GM23338 (cell line): ENCODE data around the gene ZBTB24. TPM values are rescaled to one million over a fixed set of nuclear protein-coding genes. Genes with fewer than 3 reads are reported as not detected.

Source experiments
- ATAC-seq: fragments of 200-7000 bp; cut with Tn5 transposase; 3 replicates; pipeline ENCODE4 v1.9.1; 2020
- DNase-seq: peaks from one replicate; pipeline ENCODE4 v3.0.0-alpha.2; 2015; ENCODE audit warnings: low spot score
- H2AFZ ChIP-seq: fragments of 200-600 bp; sonication (generic); 2 replicates; pipeline ENCODE4 v1.8.0; 2016; ENCODE audit warnings: antibody characterized with exemption, mild to moderate bottlenecking, moderate library complexity
- H3F3A ChIP-seq: fragments of 200-600 bp; sonication (generic); replicated peaks from 2 replicates; pipeline ENCODE4 v1.8.0; 2017; ENCODE audit warnings: antibody characterized with exemption, mixed run types, low read depth
- H3K27ac ChIP-seq: fragments of 200-600 bp; sonication (generic); 2 replicates; pipeline ENCODE4 v1.6.1; 2016; ENCODE audit warnings: low read depth
- H3K27me3 ChIP-seq: fragments of 200-600 bp; sonication (generic); 2 replicates; pipeline ENCODE4 v1.8.0; 2016; ENCODE audit warnings: mild to moderate bottlenecking, mixed run types, moderate library complexity; ENCODE audit not compliant: insufficient read depth
- H3K36me3 ChIP-seq: fragments of 200-600 bp; sonication (generic); 2 replicates; pipeline ENCODE4 v1.8.0; 2016; ENCODE audit warnings: mild to moderate bottlenecking; ENCODE audit not compliant: insufficient read depth
- H3K4me1 ChIP-seq: fragments of 200-600 bp; sonication (generic); 2 replicates; pipeline ENCODE4 v1.8.0; 2016; ENCODE audit warnings: mild to moderate bottlenecking, moderate library complexity; ENCODE audit not compliant: insufficient read depth
- H3K4me2 ChIP-seq: fragments of 200-600 bp; sonication (generic); 2 replicates; pipeline ENCODE4 v1.7.1; 2017; ENCODE audit warnings: mixed run types
- H3K4me3 ChIP-seq: fragments of 200-600 bp; sonication (generic); 2 replicates; pipeline ENCODE4 v1.6.1; 2016; ENCODE audit warnings: mixed run types
- H3K79me2 ChIP-seq: fragments of 200-600 bp; sonication (generic); replicated peaks from 2 replicates; pipeline ENCODE4 v1.8.0; 2017; ENCODE audit warnings: mild to moderate bottlenecking; ENCODE audit not compliant: insufficient read depth
- H3K9me2 ChIP-seq: fragments of 200-600 bp; sonication (generic); 2 replicates; pipeline ENCODE4 v1.8.0; 2017; ENCODE audit not compliant: insufficient read depth
- H4K20me1 ChIP-seq: fragments of 200-600 bp; sonication (generic); replicated peaks from 2 replicates; pipeline ENCODE4 v1.8.0; 2017; ENCODE audit warnings: mild to moderate bottlenecking; ENCODE audit not compliant: insufficient read depth
- H3K27ac Mint-ChIP-seq: 2 replicates; pipeline ENCODE4 v1.8.0; 2020; ENCODE audit warnings: inconsistent platforms, mild to moderate bottlenecking, moderate library complexity, mixed read lengths
- H3K27me3 Mint-ChIP-seq: 3 replicates; pipeline ENCODE4 v1.8.0; 2022; ENCODE audit warnings: low read depth, mild to moderate bottlenecking, moderate library complexity, mixed read lengths, inconsistent platforms; ENCODE audit not compliant: insufficient read depth, poor library complexity
- H3K36me3 Mint-ChIP-seq: 3 replicates; pipeline ENCODE4 v1.8.0; 2021; ENCODE audit warnings: low read depth, mild to moderate bottlenecking, inconsistent platforms, moderate library complexity, mixed read lengths
- H3K4me1 Mint-ChIP-seq: 3 replicates; pipeline ENCODE4 v1.8.0; 2020; ENCODE audit warnings: mild to moderate bottlenecking, inconsistent platforms, mixed read lengths
- H3K4me3 Mint-ChIP-seq: 3 replicates; pipeline ENCODE4 v1.8.0; 2021; ENCODE audit warnings: moderate library complexity, mild to moderate bottlenecking, inconsistent platforms, mixed read lengths
- H3K9me3 Mint-ChIP-seq: 3 replicates; pipeline ENCODE4 v1.8.0; 2020; ENCODE audit warnings: moderate library complexity, mild to moderate bottlenecking, inconsistent platforms, mixed read lengths
- CREB1 ChIP-seq: fragments of 250-450 bp; sonication (Bioruptor Pico); IDR thresholded peaks from 2 replicates; pipeline ENCODE4 v1.5.0; 2020; ENCODE audit warnings: low read depth, mild to moderate bottlenecking, moderate library complexity
- EZH2 ChIP-seq: fragments of 200-600 bp; sonication (generic); IDR thresholded peaks from one replicate; pipeline ENCODE4 v1.8.0; 2017; ENCODE audit warnings: antibody characterized with exemption, mild to moderate bottlenecking, low read depth; ENCODE audit not compliant: unreplicated experiment
- EZH2phosphoT487 ChIP-seq: fragments of 200-600 bp; sonication (generic); IDR thresholded peaks from one replicate; pipeline ENCODE4 v1.8.1; 2018; ENCODE audit warnings: antibody characterized with exemption; ENCODE audit not compliant: unreplicated experiment
- JUNB ChIP-seq: IDR thresholded peaks from one replicate; pipeline ENCODE4 v1.6.1; 2016; ENCODE audit warnings: antibody characterized with exemption; ENCODE audit not compliant: unreplicated experiment
- NANOG ChIP-seq: IDR thresholded peaks from 2 replicates; pipeline ENCODE4 v1.6.1; 2016; ENCODE audit warnings: antibody characterized with exemption, borderline replicate concordance
- POLR2AphosphoS5 ChIP-seq: IDR thresholded peaks from 2 replicates; pipeline ENCODE4 v1.6.1; 2016; ENCODE audit warnings: antibody characterized with exemption, low read depth
- STAT1 ChIP-seq: IDR thresholded peaks from one replicate; pipeline ENCODE4 v1.6.1; 2016; ENCODE audit warnings: antibody characterized with exemption; ENCODE audit not compliant: unreplicated experiment
- ZNF114 ChIP-seq: fragments of 250-450 bp; sonication (Bioruptor Pico); IDR thresholded peaks from 2 replicates; pipeline ENCODE4 v1.5.0; 2020; ENCODE audit warnings: mild to moderate bottlenecking, moderate library complexity
- ZNF331 ChIP-seq: fragments of 250-450 bp; sonication (Bioruptor Pico); IDR thresholded peaks from 2 replicates; pipeline ENCODE4 v1.5.0; 2020; ENCODE audit warnings: low read depth, mild to moderate bottlenecking, moderate library complexity
- polyA plus RNA-seq: library from polyadenylated mRNA; unstranded; fragments of >200 nt; fragmentation: Nextera tagmentation; extraction: Ambion mirVana; gene quantifications from 2 replicates; pipeline ENCODE4 v1.2.1, GENCODE V29; 2016
- total RNA-seq: library from RNA; depleted of rRNA; stranded (reverse); fragments of >200 nt; shearing (Covaris generic); gene quantifications from 2 replicates; pipeline ENCODE4 v1.2.3, GENCODE V29; 2014
- TF ChIP-seq, protein P1 (sequence below): IDR thresholded peaks from one replicate; pipeline ENCODE4 v1.6.1; 2018; ENCODE audit warnings: antibody characterized with exemption; ENCODE audit not compliant: unreplicated experiment
- TF ChIP-seq, protein P2 (sequence below), 2 experiments: fragments of 200-600 bp in 1 of 2; sonication (generic) in 1 of 2; conservative IDR thresholded peaks; 2 replicates each; pipeline versions ENCODE4 v1.5.1 to v1.6.1; 2016 to 2017; ENCODE audit warnings: antibody characterized with exemption in 2 of 2, low read depth in 2 of 2, mild to moderate bottlenecking in 2 of 2, moderate library complexity in 1 of 2
- TF ChIP-seq, protein P3 (sequence below): fragments of 250-450 bp; sonication (Bioruptor Pico); IDR thresholded peaks from 2 replicates; pipeline ENCODE4 v1.5.0; 2020; ENCODE audit warnings: mild to moderate bottlenecking, moderate library complexity
- TF ChIP-seq, protein P4 (sequence below): IDR thresholded peaks from 2 replicates; pipeline ENCODE4 v1.6.1; 2016; ENCODE audit warnings: antibody characterized with exemption

ZBTB24 gene
- total and polyA plus RNA-seq, 2 experiments from 2014 or later: 7.9 to 22.0 TPM

DNA sequence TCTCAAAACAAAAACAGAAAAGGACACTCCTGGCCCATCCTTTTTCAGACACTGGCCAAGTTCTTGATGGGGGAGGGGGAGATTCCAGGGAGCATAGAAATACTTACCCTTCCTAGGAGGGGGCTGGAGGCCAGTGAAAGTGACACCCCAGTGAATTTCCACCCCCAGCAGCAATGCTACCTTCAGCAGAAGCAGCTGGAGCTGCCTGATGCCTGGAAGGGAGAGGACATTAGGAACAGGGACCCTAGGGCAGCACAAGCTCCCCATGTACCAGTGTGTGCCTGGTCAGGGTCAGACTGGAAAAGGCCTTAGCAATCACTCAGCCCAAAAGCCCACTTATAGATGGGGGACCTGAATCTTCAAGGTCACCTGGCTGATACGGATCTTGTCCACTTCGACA lies 29.9 kb downstream of the ZBTB24 start:
- Histone ChIP-seq H3K4me2 (no peak overlapping the region), H3K27ac (no peak overlapping the region), H3K4me1 (peaks cover 28% of the 10 kb centered on the region), H4K20me1 (peaks cover 4% of the 10 kb centered on the region), H3F3A (peaks cover 9% of the 10 kb centered on the region; the same call in 1 of the 2 replicates), H3K36me3 (no peaks in the 10 kb centered on the region), H3K79me2 (no peaks in the 10 kb centered on the region), H3K9me2 (no peaks in the 10 kb centered on the region), H2AFZ (no peak overlapping the region), H3K4me3 (no peak overlapping the region), H3K27me3 (no peaks in the 10 kb centered on the region; the same call in 1 of the 2 replicates)
- ATAC-seq: no peak
- H3K36me3 Mint-ChIP-seq: no peaks in the 10 kb centered on the region; the same call in 1 of the 3 replicates
- no peak overlapping the region for H3K4me3 Mint-ChIP-seq
- no peaks in the 10 kb centered on the region for H3K9me3 Mint-ChIP-seq
- peaks cover 28% of the 10 kb centered on the region for H3K27me3 Mint-ChIP-seq
- no peak for DNase-seq
- H3K4me1 Mint-ChIP-seq: peaks cover 35% of the 10 kb centered on the region
- no peak overlapping the region for H3K27ac Mint-ChIP-seq
- TF ChIP-seq EZH2 (no peak), JUNB (no peak), POLR2AphosphoS5 (no peak), ZNF114 (CRISPR knock-in tag) (no peak), EZH2phosphoT487 (no peak), NANOG (no peak), STAT1 (no peak), ZNF331 (CRISPR knock-in tag) (no peak), CREB1 (CRISPR knock-in tag) (no peak)
- TF ChIP-seq, protein P1, sequence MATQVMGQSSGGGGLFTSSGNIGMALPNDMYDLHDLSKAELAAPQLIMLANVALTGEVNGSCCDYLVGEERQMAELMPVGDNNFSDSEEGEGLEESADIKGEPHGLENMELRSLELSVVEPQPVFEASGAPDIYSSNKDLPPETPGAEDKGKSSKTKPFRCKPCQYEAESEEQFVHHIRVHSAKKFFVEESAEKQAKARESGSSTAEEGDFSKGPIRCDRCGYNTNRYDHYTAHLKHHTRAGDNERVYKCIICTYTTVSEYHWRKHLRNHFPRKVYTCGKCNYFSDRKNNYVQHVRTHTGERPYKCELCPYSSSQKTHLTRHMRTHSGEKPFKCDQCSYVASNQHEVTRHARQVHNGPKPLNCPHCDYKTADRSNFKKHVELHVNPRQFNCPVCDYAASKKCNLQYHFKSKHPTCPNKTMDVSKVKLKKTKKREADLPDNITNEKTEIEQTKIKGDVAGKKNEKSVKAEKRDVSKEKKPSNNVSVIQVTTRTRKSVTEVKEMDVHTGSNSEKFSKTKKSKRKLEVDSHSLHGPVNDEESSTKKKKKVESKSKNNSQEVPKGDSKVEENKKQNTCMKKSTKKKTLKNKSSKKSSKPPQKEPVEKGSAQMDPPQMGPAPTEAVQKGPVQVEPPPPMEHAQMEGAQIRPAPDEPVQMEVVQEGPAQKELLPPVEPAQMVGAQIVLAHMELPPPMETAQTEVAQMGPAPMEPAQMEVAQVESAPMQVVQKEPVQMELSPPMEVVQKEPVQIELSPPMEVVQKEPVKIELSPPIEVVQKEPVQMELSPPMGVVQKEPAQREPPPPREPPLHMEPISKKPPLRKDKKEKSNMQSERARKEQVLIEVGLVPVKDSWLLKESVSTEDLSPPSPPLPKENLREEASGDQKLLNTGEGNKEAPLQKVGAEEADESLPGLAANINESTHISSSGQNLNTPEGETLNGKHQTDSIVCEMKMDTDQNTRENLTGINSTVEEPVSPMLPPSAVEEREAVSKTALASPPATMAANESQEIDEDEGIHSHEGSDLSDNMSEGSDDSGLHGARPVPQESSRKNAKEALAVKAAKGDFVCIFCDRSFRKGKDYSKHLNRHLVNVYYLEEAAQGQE: no peak
- TF ChIP-seq, protein P2, sequence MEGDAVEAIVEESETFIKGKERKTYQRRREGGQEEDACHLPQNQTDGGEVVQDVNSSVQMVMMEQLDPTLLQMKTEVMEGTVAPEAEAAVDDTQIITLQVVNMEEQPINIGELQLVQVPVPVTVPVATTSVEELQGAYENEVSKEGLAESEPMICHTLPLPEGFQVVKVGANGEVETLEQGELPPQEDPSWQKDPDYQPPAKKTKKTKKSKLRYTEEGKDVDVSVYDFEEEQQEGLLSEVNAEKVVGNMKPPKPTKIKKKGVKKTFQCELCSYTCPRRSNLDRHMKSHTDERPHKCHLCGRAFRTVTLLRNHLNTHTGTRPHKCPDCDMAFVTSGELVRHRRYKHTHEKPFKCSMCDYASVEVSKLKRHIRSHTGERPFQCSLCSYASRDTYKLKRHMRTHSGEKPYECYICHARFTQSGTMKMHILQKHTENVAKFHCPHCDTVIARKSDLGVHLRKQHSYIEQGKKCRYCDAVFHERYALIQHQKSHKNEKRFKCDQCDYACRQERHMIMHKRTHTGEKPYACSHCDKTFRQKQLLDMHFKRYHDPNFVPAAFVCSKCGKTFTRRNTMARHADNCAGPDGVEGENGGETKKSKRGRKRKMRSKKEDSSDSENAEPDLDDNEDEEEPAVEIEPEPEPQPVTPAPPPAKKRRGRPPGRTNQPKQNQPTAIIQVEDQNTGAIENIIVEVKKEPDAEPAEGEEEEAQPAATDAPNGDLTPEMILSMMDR (conservative IDR thresholded peaks at IDR 0.05; ENCODE audit: low read depth in 2 of 2): no peak
- TF ChIP-seq, protein P3, sequence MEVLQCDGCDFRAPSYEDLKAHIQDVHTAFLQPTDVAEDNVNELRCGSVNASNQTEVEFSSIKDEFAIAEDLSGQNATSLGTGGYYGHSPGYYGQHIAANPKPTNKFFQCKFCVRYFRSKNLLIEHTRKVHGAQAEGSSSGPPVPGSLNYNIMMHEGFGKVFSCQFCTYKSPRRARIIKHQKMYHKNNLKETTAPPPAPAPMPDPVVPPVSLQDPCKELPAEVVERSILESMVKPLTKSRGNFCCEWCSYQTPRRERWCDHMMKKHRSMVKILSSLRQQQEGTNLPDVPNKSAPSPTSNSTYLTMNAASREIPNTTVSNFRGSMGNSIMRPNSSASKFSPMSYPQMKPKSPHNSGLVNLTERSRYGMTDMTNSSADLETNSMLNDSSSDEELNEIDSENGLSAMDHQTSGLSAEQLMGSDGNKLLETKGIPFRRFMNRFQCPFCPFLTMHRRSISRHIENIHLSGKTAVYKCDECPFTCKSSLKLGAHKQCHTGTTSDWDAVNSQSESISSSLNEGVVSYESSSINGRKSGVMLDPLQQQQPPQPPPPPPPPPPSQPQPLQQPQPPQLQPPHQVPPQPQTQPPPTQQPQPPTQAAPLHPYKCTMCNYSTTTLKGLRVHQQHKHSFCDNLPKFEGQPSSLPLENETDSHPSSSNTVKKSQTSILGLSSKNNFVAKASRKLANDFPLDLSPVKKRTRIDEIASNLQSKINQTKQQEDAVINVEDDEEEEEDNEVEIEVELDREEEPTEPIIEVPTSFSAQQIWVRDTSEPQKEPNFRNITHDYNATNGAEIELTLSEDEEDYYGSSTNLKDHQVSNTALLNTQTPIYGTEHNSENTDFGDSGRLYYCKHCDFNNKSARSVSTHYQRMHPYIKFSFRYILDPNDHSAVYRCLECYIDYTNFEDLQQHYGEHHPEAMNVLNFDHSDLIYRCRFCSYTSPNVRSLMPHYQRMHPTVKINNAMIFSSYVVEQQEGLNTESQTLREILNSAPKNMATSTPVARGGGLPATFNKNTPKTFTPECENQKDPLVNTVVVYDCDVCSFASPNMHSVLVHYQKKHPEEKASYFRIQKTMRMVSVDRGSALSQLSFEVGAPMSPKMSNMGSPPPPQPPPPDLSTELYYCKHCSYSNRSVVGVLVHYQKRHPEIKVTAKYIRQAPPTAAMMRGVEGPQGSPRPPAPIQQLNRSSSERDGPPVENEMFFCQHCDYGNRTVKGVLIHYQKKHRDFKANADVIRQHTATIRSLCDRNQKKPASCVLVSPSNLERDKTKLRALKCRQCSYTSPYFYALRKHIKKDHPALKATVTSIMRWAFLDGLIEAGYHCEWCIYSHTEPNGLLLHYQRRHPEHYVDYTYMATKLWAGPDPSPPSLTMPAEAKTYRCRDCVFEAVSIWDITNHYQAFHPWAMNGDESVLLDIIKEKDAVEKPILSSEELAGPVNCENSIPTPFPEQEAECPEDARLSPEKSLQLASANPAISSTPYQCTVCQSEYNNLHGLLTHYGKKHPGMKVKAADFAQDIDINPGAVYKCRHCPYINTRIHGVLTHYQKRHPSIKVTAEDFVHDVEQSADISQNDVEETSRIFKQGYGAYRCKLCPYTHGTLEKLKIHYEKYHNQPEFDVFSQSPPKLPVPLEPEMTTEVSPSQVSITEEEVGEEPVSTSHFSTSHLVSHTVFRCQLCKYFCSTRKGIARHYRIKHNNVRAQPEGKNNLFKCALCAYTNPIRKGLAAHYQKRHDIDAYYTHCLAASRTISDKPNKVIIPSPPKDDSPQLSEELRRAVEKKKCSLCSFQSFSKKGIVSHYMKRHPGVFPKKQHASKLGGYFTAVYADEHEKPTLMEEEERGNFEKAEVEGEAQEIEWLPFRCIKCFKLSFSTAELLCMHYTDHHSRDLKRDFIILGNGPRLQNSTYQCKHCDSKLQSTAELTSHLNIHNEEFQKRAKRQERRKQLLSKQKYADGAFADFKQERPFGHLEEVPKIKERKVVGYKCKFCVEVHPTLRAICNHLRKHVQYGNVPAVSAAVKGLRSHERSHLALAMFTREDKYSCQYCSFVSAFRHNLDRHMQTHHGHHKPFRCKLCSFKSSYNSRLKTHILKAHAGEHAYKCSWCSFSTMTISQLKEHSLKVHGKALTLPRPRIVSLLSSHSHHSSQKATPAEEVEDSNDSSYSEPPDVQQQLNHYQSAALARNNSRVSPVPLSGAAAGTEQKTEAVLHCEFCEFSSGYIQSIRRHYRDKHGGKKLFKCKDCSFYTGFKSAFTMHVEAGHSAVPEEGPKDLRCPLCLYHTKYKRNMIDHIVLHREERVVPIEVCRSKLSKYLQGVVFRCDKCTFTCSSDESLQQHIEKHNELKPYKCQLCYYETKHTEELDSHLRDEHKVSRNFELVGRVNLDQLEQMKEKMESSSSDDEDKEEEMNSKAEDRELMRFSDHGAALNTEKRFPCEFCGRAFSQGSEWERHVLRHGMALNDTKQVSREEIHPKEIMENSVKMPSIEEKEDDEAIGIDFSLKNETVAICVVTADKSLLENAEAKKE: no peak
- TF ChIP-seq, protein P4, sequence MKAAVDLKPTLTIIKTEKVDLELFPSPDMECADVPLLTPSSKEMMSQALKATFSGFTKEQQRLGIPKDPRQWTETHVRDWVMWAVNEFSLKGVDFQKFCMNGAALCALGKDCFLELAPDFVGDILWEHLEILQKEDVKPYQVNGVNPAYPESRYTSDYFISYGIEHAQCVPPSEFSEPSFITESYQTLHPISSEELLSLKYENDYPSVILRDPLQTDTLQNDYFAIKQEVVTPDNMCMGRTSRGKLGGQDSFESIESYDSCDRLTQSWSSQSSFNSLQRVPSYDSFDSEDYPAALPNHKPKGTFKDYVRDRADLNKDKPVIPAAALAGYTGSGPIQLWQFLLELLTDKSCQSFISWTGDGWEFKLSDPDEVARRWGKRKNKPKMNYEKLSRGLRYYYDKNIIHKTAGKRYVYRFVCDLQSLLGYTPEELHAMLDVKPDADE: no peak
